ENCODE data around the gene KITLG.
"Not testable (repeated sequence)": the region's sequence is repeated elsewhere in the genome, so short reads cannot be mapped to it uniquely, and the experiment has no call there.

Gene KITLG, protein sequence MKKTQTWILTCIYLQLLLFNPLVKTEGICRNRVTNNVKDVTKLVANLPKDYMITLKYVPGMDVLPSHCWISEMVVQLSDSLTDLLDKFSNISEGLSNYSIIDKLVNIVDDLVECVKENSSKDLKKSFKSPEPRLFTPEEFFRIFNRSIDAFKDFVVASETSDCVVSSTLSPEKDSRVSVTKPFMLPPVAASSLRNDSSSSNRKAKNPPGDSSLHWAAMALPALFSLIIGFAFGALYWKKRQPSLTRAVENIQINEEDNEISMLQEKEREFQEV

DNA sequence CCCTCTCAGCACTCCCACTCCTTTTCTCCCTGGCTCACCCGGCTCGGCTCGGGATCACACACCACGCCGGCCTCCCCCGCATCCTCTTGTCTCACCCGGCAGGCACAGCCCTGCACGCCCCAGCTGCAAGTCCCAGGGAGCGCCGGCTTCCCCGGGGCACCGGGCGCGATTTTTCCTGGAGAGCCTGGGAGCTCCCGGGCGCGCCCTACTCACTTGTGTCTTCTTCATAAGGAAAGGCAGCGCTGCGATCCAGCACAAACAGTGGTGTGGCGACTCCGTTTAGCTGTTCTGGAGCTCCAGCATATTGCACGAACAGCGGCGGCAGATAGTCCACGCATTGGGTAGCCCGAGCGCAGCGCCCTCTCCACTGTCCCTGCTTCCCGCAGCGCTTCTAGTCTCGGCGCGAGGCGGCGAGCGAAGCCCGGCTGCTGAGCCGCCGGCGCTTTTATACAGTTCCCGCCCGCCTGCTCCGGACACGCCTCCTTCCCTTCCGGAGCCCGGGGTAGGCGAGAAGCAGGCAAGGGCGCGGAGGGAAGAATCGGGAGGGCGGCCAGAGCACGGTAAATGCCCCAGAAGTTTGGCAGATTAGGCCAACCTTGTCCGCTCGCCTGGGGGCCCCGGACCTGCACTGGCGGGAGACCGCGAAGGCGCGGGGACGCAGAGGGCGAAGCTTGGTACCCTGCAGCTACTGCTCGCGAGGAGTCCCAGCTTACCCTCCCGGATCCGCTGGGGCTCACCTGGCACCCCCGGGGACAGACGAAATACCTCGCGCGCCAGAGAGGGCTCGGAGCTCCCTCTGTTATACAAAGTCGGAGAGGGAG lies at the start of gene KITLG:
KITLG (minus strand) TSS at position 421 of the 821 bp plus-strand sequence; CDS start at position 228, 193 bp downstream.
- DNase-seq (ENCODE audit: low spot score), result peak; percentile 82

DNA sequence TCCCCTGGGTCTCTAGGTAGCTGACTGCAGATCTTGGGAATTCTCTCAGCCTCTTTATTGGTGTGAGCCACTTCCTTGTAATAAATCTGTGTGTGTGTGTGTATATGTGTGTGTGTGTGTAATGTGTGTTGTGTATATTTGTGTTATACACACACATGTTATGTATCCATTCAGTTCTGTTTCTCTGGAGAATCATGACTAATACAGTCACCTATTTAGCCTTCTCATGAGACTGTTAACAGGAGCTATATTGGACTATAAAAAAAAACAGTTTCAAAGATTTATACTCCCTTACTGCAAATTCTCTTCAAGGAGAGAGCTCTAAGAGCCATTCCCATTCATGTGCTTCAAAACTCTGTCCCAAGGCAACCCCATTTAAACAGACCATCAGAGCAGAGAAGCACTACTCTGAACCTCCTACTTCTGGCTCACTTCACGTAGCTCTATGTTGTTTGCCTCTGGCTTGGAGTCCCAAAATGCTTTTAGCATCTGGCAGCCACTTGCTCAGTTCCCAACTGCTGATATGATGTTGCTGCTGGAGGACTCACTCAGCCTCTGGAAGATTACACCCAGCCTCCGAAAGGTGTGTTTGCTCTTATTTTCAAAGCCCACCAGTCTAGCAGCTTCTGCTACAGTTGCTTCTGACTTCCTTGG lies 48.7 kb upstream of the KITLG start:
- no peak for DNase-seq (ENCODE audit: low spot score)

DNA sequence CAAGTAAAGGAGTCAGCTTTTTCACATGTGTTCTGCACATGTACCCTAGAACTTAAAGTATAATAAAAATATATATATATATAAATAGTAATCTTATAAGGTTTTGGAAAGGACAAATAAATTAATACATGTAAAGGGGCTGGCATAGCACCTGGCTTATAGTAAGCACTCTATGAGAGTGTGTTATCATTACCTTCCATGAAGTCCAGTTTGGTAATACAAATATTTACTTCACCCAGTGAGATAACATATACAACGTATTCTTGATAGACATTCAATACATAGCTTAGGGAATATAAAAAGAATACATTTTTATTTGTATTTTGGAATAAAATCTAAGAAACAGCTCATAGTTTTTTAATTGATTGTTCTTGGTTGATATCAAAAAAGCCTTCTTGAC lies 47.8 kb upstream of the KITLG start:
- not testable (repeated sequence) for DNase-seq (ENCODE audit: low spot score)

DNA sequence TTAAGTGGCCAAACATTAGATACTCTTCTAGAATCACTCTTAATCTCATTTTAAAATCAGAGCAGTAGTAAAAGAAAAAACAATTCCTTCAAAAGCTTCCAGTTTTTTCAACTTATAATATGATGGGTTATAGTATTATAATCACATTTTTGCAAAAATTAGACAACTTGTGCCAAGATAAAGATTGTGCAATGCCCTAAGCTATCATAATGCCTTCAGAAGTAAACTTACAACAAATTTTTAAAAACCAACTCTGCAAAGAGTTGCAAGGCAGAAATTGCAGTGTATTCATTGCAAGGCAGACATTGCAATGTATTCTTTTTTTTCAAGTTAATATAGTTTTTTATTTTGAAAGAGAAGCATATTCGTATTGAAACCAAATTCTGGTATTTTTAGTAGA lies 47.2 kb upstream of the KITLG start:
- no peak for DNase-seq (ENCODE audit: low spot score)

DNA sequence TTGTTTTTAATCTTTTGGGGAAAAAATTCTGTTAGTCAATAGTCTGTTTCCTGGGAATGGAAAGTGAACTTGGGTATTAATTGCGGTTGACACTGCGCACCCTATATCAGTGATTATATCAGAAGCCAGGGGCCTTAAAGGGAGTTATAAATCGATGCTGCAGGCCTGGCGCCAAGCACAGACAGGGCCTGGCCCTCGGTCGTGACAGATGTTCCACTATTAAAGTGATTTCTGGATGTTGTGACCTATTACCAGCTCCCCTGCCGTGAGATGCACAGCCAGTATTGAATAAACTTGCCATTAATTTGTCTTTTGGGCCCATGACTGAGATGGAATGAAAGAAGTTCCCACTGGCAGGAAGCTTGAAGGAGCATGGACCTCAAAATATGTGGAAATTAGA lies 45.1 kb upstream of the KITLG start:
- DNase-seq (ENCODE audit: low spot score), result no peak

DNA sequence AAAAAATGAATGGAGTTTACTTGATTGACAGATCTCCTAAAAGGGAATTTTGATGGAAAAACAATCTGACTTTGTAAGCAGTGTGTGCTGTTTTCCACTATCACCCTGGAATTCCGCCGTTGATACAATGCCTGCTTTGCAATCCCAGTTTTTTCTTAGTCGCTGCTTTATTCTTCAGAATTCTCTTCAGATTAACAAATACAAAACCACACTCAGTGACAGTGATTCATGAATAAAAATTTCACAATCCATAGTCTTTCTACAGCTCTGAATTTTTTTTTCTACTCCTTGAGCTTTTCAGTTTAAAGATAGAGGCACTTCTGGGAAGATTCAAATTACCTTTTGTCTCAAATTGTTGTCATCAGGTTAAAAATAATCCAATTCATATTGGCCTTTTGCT lies 44.6 kb upstream of the KITLG start:
- no peak for DNase-seq (ENCODE audit: low spot score)

DNA sequence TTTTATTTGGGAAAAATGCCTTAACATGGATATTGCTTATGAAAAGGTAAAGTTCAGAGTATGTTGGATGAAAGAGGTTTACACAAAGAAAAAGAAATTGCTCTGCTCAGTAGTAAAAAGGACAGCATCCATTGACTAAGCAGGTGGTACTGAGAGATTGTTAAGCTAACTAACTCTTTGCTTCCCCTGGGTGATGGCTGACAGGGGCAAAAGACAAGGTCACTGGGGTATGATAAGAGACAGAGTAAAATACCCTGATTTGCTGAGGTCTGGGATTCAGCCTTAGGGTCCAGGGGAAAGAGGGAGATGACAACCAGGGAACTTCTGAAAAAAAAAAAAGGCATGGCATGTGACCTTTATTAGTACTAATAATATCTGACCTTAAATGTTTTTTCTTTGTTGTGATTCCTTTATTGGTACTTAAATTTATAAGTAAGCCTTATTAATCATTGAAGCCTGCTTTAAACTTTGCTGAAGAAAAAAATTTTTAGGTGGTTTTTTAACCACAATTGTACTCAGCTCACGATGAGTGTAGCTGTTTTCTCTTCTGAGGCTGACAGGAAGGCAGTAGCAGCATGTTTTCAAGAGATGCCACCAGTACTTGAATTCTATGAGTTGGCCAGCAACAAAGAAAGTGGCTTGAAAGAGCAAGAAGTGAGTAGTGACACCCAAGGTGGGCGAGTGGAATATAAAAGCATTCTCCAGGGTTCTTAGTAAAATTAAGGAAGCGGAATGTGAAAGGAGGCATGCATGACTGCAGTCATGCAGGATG lies 43.7 kb upstream of the KITLG start:
- DNase-seq (ENCODE audit: low spot score), result no peak

DNA sequence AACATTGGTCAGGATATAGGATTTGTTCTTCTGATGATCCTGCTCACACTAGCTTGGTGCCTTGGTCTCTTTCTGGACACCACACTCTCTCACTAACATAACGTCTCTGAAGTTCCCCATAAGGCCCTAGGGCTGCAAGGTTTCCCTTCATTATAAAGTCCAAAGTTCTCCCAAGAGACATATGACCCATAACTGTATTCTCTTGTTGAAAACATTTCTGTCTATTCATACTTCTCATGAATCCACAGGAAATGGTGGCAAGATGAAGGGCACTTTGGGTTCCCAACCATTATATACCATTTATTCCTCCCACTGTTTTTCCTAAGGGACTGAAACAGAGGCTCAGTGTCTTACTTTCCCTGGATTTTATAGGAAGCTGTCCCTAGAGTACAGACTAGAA lies 37.1 kb upstream of the KITLG start:
- DNase-seq (ENCODE audit: low spot score), result no peak

DNA sequence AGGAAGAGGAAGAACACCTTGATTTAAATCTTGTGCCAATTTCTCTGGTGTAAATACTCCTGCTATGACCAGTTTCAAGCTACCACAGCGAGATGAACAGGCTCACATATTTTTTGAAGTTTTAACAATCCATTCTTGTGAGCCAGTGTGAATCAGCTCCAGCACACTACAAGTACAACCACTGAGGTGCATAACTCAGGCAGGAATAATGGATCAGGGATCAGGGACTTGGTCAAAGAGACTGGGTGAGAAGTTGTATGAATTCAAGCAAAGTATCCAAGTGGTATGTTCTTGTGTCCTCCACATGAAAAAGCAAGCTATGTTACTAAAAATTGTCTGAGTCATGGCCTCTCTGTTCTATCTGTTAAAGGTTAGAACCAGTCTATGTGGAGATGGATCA lies 35.2 kb upstream of the KITLG start:
- DNase-seq (ENCODE audit: low spot score), result no peak

DNA sequence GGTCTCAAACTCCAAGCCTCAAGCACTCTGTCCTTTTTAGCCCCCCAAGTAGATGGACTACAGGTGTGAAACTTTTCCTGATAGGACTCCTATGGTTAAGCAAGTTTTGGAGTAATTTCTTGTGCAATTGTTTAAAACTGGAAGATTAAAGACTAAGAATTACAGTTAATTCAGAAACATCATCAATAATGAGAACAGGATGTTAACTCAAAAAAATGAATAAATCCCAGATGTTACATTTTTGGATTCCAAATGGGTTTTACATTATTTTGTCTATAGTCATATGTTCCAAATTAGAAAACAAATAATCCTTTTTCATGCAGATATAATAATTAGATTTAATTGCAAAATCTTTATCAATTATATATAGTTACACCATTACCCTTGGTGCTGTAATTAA lies 24.4 kb upstream of the KITLG start:
- DNase-seq (ENCODE audit: low spot score), result no peak

DNA sequence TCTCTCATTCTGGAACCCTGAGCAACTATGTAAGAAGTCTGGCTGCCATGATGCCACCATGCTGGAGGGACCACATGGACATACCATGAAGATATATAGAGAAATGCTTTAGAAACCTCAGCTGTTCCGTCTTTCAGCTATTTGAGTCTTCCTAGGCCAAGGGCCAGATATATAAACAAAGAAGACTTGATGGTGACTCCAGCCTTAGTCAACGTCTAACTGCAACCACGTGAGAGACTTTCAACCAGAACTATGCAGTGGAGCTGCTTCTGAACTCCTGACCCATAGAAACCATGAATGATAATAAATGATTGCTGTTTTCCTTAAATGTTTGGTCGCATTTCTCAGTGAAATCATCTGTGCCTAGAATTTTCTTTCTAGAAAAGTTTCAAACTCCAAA lies 20.0 kb upstream of the KITLG start:
- DNase-seq (ENCODE audit: low spot score), result peak; percentile 29

DNA sequence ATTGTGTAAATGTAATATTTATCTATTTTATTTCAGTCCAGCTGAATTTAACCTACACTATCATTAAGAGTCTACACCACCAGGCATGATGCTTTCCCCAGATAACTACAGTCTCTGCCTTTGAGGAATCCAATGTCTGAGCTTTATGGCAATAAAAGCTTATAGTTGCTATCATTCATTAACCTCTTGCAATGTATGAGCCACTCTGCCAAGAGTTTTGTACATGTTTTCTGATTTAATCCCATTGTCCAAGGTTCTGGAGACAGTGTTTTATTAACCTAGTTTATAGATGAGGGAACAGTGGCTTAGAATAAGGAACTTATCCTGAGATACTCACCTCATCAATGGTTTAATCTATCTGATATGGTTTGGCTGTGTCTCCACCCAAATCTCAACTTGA lies 17.1 kb upstream of the KITLG start:
- DNase-seq (ENCODE audit: low spot score), result no peak

DNA sequence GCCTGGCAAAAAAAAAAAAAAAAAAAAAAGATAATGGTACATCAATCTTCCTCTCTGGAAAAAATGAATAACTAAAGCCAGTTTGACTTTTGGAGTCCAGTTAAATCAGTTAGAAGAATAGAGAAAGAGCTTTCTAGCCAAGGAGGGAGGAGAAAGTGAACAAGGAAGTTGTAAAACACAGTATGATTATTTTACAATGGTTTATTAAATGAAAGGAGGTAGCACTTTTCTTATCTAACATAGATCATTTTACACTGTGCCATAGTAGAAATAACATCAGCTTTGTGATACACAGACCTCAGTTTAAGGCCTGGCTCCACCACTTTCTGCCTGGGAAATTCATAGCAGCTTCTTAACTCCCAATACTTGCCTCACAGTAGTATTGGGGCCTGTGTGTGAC lies 15.4 kb upstream of the KITLG start:
- no peak for DNase-seq (ENCODE audit: low spot score)

DNA sequence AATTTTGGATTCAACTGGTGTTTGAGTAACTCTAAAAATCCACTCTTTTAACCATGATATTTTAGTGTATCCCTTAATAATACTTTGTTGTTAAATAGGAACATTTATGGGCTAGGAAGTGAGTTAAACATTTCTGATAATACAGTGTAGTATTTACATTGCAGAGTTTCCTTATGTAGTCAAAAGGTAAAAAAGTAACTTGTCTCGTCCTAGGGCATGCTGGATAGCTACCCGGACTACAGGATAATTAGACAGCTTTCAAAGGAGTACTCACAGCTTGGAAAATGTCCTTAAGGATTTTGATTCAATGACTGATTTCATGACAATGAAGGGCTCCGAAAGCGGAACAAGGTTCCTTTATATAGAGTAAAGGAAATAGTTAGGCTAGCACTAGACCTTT lies 14.5 kb upstream of the KITLG start:
- no peak for DNase-seq (ENCODE audit: low spot score)

DNA sequence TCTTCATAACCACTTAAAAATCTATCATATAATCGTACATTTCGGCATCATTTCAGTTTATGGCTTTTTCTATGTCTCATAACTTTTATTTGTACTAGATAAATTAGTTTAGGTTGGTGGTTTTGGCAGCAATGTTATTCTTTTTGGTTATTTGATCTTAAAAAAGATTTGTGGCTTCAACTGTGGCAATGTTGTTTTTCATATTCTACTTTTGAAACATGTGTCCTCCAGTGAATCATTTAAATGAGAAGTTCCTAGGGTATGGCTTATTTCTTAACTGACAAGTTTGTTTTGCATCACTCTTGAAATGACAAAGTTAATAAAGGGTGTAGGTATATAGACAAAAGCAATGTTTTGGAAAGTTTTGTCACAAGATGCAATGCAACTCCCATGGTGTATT lies 11.1 kb upstream of the KITLG start:
- DNase-seq (ENCODE audit: low spot score), result no peak

DNA sequence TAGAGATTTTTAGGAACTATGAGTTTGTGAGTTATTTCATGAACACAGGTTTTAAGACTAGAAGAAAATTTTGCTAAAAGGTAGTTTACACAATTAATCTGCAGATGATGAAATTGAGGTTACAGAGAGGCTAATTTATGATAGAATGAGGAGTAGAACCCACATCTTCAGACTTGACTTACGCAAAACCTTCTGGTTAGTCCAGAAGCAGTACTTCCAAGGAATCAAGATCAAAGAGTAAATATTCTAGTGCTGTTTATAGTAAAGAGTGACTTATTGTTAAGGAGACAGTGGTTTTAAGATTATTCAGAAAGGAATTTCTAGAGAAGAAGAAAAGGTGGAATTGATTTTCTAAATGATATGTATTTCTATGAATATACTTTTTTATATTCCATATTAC lies 10.6 kb upstream of the KITLG start:
- no peak for DNase-seq (ENCODE audit: low spot score)

DNA sequence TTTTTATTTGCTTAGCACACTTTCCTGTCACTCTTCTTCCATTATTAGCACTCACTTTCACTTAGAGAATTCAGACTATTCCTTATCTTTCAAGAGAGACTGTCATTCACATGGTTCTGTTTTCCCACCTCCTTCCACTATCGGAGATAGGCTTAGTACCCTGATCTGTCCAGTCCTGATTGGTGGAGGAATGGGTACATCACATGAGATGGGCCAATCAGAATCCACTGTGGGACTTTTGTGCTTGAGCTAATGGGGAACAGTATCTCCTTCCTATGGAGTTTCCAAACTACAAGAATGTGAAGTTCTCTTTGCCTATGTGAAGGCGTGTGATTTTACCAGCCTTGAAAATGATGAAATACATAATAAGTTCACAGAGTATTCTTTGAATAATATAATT lies 4.8 kb upstream of the KITLG start:
- no peak for DNase-seq (ENCODE audit: low spot score)

DNA sequence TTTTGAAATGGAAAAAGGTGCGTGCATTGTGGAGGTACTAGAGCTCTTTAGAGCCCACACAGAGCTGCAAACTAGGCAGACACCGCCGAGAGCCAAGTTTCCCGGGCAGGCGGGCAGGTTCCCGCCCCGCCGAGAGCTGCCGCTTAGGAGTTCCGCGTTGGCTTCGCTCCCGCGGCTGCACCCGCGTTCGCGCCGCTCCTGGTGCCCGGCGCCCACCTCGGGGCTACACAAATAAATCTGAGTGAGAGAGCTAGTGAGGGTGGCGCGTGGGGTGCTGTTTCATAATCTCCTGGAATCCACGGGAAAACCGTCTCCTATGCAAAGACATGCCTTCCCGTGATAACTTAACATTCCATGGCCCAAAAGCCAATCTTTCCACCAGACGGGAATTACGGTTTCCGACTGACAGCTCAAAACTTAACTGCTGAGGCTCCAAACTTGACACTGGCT lies 645 bp downstream of the KITLG start:
- peak; percentile 30 for DNase-seq (ENCODE audit: low spot score)

DNA sequence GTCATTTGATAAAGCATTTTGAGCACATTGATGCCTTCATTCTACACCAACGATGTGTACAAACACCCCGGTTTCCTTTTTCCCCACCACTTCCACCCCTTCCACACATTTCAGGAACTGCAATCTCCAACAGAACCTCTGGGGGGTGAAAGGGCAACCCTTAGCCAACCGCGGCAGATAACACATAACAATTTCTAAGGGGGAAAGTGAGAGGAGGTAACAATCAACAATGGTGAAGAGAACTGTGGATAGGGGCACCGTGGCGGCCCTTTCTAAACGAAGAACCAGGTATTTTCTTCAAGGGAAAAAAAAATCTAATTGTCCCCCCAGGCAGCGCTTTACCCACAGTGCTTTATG lies 1.1 kb downstream of the KITLG start:
- peak; percentile 32 for DNase-seq (ENCODE audit: low spot score)

DNA sequence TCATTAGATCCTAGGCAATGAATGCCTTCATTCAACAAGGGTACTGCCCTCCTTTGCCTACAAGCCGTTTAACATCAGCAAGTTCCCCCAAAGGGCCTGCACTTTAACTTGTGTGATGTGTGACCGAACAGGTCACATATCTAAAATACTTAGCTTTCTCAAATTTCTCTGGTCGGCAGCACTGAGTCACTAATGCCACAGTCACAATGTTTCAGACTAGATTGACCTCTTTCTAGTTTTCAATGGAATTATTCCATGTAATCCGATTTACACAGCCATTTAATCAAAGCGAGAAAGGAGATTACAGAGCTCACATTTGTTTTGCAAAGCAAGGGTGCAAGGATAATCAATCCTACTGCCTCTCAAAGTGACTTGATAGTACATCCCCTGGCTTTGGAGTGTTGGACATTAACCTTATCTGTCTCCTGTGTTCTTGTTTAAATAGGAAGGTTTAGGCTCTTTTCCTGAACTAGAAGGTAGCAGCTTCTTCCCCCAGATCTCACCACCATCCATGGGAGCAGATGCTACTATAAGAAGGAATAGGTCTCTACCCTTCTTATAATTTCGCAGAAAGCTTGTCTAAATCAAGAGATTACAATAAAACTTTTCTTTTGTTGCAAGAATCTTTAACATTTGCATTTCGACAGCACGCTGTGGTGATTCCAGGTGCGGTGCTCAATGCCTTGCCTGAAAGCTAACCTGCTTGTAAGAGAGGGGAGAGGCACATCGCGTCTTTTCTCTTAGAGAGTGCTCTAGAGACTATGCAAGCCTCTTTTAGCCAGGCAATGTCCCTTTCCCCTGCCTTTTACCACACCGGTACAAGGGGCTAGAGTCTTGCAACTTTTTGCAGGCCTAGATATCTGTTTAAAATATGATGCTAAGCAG lies 1.8 kb downstream of the KITLG start:
- no peak for DNase-seq (ENCODE audit: low spot score)

DNA sequence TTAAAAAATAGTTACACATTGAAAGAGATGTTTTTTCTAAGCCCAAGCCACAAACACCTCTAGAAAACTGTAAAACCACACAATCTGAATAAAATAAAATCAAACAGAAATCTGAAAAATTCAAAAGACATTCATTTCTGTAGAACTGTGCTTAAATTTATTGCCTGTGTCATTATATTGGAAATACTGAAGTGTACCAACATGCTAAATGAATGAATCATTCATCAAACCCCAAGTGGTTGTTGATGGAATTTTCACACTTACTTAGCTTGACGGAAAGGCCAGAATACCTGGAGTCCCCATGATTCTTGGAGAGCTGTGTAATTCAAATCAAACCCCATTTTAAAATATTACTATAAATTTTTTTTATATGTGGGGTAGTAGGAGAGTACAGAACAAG lies 2.7 kb downstream of the KITLG start:
- DNase-seq (ENCODE audit: low spot score), result no peak

Measured in hepatic stellate cell (primary cell).